ENCODE measurements around the gene PRCD. TPM values are rescaled to one million over a fixed set of nuclear protein-coding genes. Genes with fewer than 3 reads are reported as not detected.
A peak's percentile ranks its signal among the peaks of the same experiment; 100 is the strongest.

PRCD gene
- total RNA-seq, 2 experiments from 2014 or later, result not detected

DNA sequence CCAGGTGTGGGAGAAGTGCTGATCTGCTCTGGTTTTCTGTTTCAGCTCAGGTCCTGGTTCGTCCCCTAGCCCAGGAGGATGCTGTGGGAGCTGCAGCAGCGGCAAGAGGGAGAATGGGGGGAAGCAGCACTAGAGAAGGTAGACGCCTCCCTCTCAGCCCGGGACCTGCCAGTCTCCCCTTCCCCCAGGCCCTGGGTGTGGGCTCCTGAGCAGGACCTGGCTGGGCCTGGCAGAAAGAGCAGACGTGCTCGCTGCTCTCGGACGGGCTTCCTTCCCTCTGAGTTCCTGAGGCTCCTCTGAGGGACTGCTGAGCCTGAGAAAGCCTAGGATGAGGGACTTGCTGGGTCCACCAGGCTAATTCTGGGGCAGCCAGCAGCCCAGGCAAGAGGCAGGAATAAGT, 3.1 kb downstream of the PRCD start:
- Mint-ChIP-seq H3K27ac (no peak overlapping the region), H3K27me3 (peaks cover 45% of the 10 kb centered on the region), H3K9me3 (ENCODE audit: low read depth) (no peaks in the 10 kb centered on the region), H3K36me3 (no peaks in the 10 kb centered on the region), H3K4me3 (no peak overlapping the region), H3K4me1 (peaks cover 2% of the 10 kb centered on the region)
- DNase-seq, result no peak
- ATAC-seq, result no peak
- CTCF ChIA-PET, result interaction anchor here (0.7 to 6.4 kb wide), 6 partner anchors 15 to 513 kb away, joined by 3 to 77 read pairs (median 6); no protein-coding TSS in a partner anchor

DNA sequence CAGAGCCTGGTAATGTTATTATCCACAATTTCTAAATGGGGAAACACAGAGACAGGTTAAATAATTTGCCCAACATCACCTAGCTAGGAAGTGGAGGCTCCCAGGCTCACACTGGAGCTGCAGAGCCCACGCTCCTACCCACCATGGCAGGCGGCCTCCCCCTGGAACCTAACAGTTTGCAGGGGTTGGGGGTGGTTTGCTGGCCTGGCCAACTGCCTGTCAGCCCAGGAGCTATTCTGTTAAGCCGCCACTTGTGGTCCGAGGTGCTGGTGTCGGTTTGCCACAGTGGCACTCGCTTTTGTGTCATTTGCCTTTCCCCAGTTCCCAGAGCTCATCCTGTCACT, 3.6 kb downstream of the PRCD start:
- CTCF ChIA-PET, result interaction anchor here (0.7 to 6.4 kb wide), 7 partner anchors 8 to 513 kb away, joined by 3 to 77 read pairs (median 3); no protein-coding TSS in a partner anchor
- Mint-ChIP-seq H3K4me3 (no peak overlapping the region), H3K9me3 (ENCODE audit: low read depth) (no peaks in the 10 kb centered on the region), H3K4me1 (peaks cover 2% of the 10 kb centered on the region), H3K27me3 (peaks cover 43% of the 10 kb centered on the region), H3K27ac (no peak overlapping the region), H3K36me3 (no peaks in the 10 kb centered on the region)
- DNase-seq, result no peak
- ATAC-seq, result no peak

DNA sequence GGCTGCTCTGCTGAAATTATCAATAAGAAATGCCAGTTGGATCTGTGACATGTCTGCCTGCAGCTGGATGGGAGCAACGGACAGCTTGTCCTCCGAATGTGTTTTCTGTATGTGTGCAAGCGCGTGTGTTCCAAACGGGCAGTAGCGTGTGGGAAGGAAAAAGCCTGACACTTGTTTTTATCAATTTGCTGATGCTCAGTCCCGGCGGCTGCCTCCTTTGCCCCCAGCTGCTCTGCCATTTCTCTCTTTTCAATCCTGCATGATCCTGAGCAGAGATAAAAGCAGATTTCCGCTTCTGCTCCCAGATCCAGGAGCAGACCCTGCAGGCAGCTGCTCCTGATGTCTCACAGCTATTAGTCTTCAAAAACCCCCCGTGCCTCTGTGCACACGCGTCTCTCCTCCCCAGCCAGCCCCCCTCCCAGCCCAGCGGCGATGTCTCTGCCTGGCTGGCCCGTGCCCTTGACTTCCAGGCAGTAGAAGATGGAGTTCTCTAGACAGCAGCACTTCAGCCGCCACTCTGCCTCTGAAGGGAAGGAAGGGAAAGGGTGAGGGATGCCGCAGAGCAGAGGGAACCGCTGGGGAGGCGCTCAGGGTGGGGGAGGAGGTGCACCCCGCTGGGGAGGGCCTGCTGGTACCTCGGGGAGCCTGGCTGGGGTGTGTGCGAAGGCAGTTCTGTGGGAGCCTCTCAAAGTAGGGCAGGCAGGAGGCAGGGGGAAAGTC, 4.1 kb downstream of the PRCD start:
- H3K4me3 Mint-ChIP-seq, result no peak overlapping the region
- H3K36me3 Mint-ChIP-seq, result no peaks in the 10 kb centered on the region
- no peaks in the 10 kb centered on the region for H3K9me3 Mint-ChIP-seq (ENCODE audit: low read depth)
- CTCF ChIA-PET, result interaction anchor here (1.0 to 6.4 kb wide), 6 partner anchors 8 to 80 kb away, joined by 3 to 77 read pairs (median 6); no protein-coding TSS in a partner anchor
- no peak overlapping the region for H3K27ac Mint-ChIP-seq
- H3K4me1 Mint-ChIP-seq, result peaks cover 2% of the 10 kb centered on the region
- ATAC-seq (no peak), DNase-seq (no peak)
- H3K27me3 Mint-ChIP-seq, result peaks cover 37% of the 10 kb centered on the region

DNA sequence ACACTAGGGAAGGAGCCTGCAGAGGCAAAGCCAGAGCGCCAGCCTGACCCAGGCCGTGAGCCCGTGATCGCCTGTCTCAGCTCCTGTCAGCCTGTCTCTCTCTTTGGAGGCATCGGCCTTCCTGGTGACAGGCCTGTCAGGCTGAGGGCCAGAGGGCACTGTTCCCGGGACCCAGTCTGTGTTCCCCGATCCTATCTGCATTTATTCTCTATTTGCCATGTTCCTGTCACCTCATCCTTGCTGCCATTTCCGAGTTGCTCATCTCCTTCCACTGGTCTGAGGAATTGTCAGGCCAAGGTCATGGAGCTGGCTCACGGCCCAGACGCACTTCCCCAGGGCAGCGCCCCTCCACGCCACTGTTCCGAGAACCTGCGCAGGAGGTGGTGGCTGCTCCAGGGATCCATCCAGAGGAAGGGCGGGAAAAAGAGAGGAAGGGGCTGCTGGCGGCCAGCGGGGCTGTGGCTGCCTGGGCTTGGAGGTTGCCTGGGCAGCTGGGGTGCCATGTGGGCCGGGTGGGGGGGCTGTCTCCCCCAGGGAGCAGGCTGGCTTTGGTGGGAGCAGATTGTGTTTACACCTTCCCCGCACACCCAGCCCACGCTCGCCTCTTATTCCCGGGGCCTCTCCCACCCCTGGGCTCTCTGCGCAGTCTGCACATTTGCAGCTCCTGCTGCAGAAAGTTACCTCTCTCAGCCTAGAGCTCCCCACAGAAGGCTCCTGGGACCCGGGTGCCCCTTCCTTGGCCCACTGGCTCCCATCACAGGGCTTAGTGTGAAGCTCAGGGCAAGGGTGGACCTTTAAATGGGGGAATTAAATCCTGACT, 4.9 kb downstream of the PRCD start:
- CTCF ChIA-PET, result interaction anchor here (0.8 to 6.4 kb wide), 7 partner anchors 7 to 80 kb away, joined by 3 to 77 read pairs (median 15); no protein-coding TSS in a partner anchor
- H3K36me3 Mint-ChIP-seq, result no peaks in the 10 kb centered on the region
- H3K9me3 Mint-ChIP-seq (ENCODE audit: low read depth), result no peaks in the 10 kb centered on the region
- no peak overlapping the region for H3K27ac Mint-ChIP-seq
- no peak overlapping the region for H3K4me3 Mint-ChIP-seq
- H3K27me3 Mint-ChIP-seq, result peaks cover 30% of the 10 kb centered on the region
- DNase-seq, result no peak
- peaks cover 2% of the 10 kb centered on the region for H3K4me1 Mint-ChIP-seq
- no peak for ATAC-seq

DNA sequence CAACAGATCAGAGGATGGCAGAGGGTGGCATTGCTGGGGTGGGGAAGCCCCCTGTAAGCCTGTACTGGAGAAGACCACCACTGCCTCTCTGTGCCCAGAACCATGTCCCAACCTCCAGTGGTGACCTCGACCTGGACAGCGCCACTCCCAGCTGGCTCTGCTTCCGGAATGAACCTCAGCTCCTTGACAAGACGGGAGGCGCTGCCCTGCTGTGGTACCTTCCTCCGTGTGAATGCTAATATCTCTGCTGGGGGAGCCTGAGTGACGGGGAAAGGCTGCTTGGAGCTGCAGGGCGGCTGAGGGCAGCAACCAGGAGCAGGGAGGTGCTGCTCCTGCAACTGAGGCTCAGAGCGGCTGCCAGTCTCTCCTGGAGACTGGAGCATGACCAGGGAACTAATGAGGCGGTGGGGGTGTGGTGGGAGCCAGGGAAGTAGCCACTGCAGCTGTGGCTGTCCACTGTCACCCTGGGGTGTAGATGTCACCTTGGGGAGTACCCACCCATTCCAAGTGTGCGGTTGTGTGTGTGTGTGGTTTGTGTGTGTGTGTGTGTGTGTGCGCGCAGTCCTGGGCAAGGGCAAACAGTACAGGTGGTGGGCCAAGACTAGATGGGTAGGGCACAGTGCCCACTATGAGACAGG, 6.2 kb downstream of the PRCD start:
- H3K9me3 Mint-ChIP-seq (ENCODE audit: low read depth), result no peaks in the 10 kb centered on the region
- ATAC-seq (no peak), DNase-seq (no peak)
- CTCF ChIA-PET, result interaction anchor here (0.8 to 6.4 kb wide), 13 partner anchors 10 to 138 kb away, joined by 3 to 77 read pairs (median 5); no protein-coding TSS in a partner anchor
- H3K4me3 Mint-ChIP-seq, result no peak overlapping the region
- peaks cover 21% of the 10 kb centered on the region for H3K27me3 Mint-ChIP-seq
- H3K4me1 Mint-ChIP-seq, result peaks cover 5% of the 10 kb centered on the region
- H3K27ac Mint-ChIP-seq, result no peak overlapping the region
- no peaks in the 10 kb centered on the region for H3K36me3 Mint-ChIP-seq

DNA sequence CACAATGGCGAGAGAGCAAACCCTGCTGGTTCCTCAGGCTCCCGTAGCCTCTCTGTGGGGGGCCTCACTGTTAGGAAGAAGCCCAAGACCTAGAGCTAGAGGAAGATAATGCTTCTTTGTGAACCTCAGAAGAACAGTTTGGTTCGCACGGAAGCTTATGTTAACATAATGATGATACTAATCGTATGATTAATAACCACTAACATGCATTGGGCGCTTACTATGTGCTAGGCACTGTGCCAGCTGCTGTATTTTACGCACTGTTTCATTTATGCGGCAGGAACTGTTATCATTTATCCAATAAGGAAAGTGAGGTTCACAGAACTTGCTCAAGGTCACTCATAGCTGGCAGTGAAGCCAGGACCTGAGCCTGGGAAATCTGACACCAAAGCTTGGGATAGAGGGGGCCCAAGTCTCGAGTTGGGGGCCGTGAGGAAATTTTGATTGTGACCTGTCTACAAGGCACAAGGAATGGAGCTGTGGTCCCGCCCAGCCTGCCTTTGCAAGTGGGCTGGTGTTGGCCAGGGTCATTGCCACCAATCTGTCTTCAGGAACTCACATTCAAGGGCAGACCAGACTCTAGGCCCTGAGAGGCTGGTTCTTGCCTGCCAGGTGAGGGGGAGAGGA, 6.8 kb downstream of the PRCD start:
- Mint-ChIP-seq H3K4me3 (no peak overlapping the region), H3K36me3 (no peaks in the 10 kb centered on the region), H3K27ac (no peak overlapping the region), H3K27me3 (peaks cover 16% of the 10 kb centered on the region), H3K9me3 (ENCODE audit: low read depth) (no peaks in the 10 kb centered on the region), H3K4me1 (peaks cover 5% of the 10 kb centered on the region)
- CTCF ChIA-PET, result interaction anchor here (0.8 to 6.4 kb wide), 13 partner anchors 10 to 138 kb away, joined by 3 to 77 read pairs (median 4); no protein-coding TSS in a partner anchor
- DNase-seq (no peak), ATAC-seq (no peak)

DNA sequence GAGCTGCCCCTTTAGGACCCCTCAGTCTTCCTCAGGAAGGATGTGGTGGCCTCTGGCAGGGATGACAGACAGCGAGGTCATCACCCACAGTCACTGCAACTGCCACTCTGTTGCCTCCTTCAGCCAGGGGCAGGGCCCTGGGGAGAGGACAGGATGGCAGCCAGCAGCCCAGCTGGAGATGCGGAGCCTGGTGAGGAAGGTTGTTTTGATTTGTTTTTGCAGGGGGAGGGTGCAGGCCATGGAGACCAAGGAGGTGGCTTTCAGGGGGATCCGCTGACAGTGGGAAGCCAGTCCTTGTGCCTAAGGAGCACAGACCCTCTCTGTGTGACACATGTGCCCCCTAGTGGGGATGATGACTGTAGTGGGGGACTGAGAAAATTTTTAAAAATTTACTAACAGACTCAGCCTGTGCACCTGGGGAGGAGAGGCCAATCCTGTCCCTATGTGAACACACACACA, 7.4 kb downstream of the PRCD start:
- H3K27ac Mint-ChIP-seq, result no peak overlapping the region
- H3K4me3 Mint-ChIP-seq, result no peak overlapping the region
- ATAC-seq (peak; percentile 90), DNase-seq (peak; percentile 75)
- H3K9me3 Mint-ChIP-seq (ENCODE audit: low read depth), result no peaks in the 10 kb centered on the region
- peaks cover 11% of the 10 kb centered on the region for H3K27me3 Mint-ChIP-seq
- no peaks in the 10 kb centered on the region for H3K36me3 Mint-ChIP-seq
- CTCF ChIA-PET, result interaction anchor here (0.8 to 6.4 kb wide), 12 partner anchors 10 to 139 kb away, joined by 3 to 77 read pairs (median 4); no protein-coding TSS in a partner anchor
- peaks cover 5% of the 10 kb centered on the region for H3K4me1 Mint-ChIP-seq

DNA sequence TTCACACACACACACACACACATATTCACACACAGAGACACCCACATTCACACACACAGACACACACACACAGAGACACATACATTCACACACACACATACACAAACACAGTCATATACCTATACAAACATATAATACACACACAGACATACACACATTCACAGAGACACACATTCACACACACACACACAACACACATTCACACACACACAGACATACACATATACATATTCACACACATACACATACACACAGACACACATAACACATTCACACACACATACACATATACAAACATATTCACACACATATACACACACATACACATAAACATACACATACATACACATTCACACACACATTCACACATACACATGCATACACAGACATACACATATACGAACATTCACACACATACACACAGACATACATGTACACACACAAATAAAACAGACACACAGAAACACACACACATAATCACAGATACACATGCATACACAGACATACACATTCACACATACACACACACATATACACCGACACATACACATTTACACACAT, 7.9 kb downstream of the PRCD start:
- no peak for ATAC-seq
- H3K4me1 Mint-ChIP-seq, result peaks cover 5% of the 10 kb centered on the region
- CTCF ChIA-PET, result interaction anchor here (0.8 to 6.4 kb wide), 7 partner anchors 10 to 139 kb away, joined by 3 to 77 read pairs (median 7); no protein-coding TSS in a partner anchor
- H3K27me3 Mint-ChIP-seq, result peaks cover 8% of the 10 kb centered on the region
- no peaks in the 10 kb centered on the region for H3K9me3 Mint-ChIP-seq (ENCODE audit: low read depth)
- no peak for DNase-seq
- no peak overlapping the region for H3K4me3 Mint-ChIP-seq
- H3K27ac Mint-ChIP-seq, result no peak overlapping the region
- H3K36me3 Mint-ChIP-seq, result no peaks in the 10 kb centered on the region

DNA sequence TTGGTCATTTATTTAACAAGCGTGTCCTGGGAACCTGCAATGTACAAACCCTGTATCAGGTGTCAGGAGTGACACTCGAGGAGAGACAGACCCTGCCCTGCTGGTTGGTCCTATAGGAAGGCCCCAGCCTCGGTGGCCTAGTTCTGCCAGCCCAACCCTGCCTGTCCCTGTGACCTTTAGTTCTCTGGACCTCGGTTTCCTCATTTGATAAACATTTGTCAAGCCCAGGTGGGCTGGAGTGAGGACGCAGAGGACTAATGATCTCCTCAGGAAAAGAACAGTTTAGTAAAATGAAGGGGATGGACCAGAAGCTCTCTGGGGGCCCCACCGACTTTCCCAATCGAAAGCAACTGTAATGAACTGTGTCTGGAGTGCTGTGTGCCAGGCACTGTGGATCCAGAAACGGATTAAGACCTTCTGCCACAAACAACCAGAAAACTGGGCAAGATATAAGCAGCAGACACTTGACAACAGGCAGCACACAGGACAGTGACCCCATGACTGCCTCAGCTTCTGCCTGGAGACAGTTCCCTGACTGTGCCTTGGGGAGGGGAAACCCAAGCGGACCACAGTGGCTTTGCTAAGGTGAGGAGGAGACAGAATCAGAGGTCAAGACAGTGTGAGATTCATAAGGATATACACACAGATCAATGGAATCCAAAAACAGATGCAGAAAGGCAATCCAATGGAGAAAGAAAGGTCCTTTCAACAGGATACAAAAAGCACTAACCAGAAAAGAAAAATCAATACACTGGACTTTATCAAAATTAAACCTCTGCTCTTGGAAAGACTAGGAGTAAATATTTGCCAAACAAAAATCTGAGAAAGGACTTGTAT, 8.8 kb downstream of the PRCD start:
- CTCF ChIA-PET, result interaction anchor here (1.0 to 1.2 kb wide), 3 partner anchors 11 to 75 kb away, joined by 3 to 4 read pairs (median 3); partner anchors contain the start of gene CYGB
- Mint-ChIP-seq H3K27me3 (peaks cover 8% of the 10 kb centered on the region), H3K9me3 (ENCODE audit: low read depth) (no peaks in the 10 kb centered on the region), H3K36me3 (no peaks in the 10 kb centered on the region), H3K4me1 (peaks cover 5% of the 10 kb centered on the region), H3K4me3 (no peak overlapping the region), H3K27ac (no peak overlapping the region)
- DNase-seq, result no peak
- ATAC-seq, result no peak

DNA sequence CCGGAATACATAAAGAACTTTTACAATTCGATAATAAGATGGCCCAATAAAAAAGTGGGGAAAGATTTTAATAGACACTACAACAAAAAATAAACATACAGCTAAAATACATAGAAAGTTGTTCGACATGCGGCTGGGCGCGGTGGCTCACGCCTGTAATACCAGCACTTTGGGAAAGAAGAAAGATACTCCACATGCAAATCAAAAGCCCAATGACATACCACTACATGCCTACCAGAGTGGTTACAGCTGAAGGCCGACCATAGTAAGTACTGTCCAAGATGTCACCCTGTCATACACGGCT, 9.3 kb downstream of the PRCD start:
- CTCF ChIA-PET, result interaction anchor here (1.0 to 1.3 kb wide), 3 partner anchors 12 to 75 kb away, joined by 3 to 7 read pairs (median 4); partner anchors contain the start of gene CYGB
- Mint-ChIP-seq H3K36me3 (no peaks in the 10 kb centered on the region), H3K27me3 (peaks cover 2% of the 10 kb centered on the region), H3K4me1 (peaks cover 3% of the 10 kb centered on the region), H3K27ac (no peak overlapping the region), H3K4me3 (no peak overlapping the region), H3K9me3 (ENCODE audit: low read depth) (no peaks in the 10 kb centered on the region)
- ATAC-seq, result no peak
- no peak for DNase-seq

DNA sequence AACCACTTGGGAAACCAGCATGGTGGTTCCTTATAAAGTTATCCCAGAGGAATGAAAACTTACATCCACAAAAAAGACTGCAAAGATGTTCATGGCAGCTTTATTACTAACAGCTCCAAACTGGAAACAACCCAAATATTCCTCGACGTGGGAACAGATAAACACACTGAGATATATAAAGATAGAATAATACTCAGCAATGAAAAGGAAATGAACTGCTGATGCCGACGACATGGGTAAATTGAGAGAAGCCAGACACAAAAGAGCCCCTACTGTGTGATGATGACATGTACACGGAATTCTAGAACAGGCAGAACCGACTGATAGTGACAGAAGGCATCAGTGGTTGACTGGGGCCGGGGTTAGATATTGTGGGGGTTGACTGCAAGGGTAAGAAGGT, 9.7 kb downstream of the PRCD start:
- no peak overlapping the region for H3K4me3 Mint-ChIP-seq
- no peak overlapping the region for H3K27ac Mint-ChIP-seq
- CTCF ChIA-PET, result interaction anchor here (1.0 to 1.3 kb wide), 3 partner anchors 12 to 74 kb away, joined by 3 to 7 read pairs (median 4); partner anchors contain the start of gene CYGB
- H3K36me3 Mint-ChIP-seq, result no peaks in the 10 kb centered on the region
- DNase-seq, result no peak
- ATAC-seq, result no peak
- H3K4me1 Mint-ChIP-seq, result peaks cover 3% of the 10 kb centered on the region
- peaks cover 2% of the 10 kb centered on the region for H3K27me3 Mint-ChIP-seq
- no peaks in the 10 kb centered on the region for H3K9me3 Mint-ChIP-seq (ENCODE audit: low read depth)
